ENCODE data around the gene QRSL1.

- no peak for TF ChIP-seq CTCF (IDR thresholded peaks at IDR 0.05)
- TF ChIP-seq POLR2A (IDR thresholded peaks at IDR 0.05) = no peak
Measured at GRCh38 chr6:106704327-106704726, 74.9 kb downstream of the QRSL1 start.
